Testis (tissue), 2 donors: Measurements from ENCODE around the gene GOLGA5.

ENCODE experiments used
- POLR2A ChIP-seq: fragments of 450-650 bp; IDR thresholded peaks from one replicate; pipeline ENCODE4 v1.6.1; 2017; ENCODE audit warnings: antibody characterized with exemption, mild to moderate bottlenecking, moderate library complexity
- TF ChIP-seq, protein P1 (sequence below), 3 experiments: fragments of 450-650 bp in 2 of 3; fragments of 200-600 bp in 1 of 3; sonication (generic) in 1 of 3; IDR thresholded peaks; one replicate each; pipeline ENCODE4 v1.5.1; 2016 to 2019; ENCODE audit warnings: antibody characterized with exemption in 3 of 3, mild to moderate bottlenecking in 2 of 3, moderate library complexity in 1 of 3

DNA sequence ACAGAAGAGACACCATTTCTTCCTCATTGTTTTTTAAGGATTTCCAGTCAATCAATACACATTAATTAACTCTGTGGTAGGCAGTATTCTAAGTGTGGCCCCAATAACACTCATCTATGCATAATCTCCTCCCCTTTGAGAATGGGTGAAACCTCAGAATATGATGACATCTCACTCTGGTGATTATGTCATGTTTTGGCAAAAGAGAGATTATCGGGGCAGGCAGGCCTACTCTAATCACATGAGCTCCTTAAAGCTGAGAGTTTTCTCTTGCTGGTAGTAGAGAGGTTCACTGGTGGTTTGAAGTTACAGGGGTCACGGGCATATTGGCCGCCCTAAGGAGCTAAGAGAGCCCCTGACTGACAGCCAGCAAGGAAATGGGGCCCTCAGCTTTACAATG lies 38.6 kb upstream of the GOLGA5 start:
- TF ChIP-seq, protein P1, sequence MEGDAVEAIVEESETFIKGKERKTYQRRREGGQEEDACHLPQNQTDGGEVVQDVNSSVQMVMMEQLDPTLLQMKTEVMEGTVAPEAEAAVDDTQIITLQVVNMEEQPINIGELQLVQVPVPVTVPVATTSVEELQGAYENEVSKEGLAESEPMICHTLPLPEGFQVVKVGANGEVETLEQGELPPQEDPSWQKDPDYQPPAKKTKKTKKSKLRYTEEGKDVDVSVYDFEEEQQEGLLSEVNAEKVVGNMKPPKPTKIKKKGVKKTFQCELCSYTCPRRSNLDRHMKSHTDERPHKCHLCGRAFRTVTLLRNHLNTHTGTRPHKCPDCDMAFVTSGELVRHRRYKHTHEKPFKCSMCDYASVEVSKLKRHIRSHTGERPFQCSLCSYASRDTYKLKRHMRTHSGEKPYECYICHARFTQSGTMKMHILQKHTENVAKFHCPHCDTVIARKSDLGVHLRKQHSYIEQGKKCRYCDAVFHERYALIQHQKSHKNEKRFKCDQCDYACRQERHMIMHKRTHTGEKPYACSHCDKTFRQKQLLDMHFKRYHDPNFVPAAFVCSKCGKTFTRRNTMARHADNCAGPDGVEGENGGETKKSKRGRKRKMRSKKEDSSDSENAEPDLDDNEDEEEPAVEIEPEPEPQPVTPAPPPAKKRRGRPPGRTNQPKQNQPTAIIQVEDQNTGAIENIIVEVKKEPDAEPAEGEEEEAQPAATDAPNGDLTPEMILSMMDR (IDR thresholded peaks at IDR 0.05) = no peak
- TF ChIP-seq POLR2A = no peak
